C4-2B (cell line): ENCODE results near the gene CLDN3.

ENCODE experiments used
- ZFX ChIP-seq: fragments of 450-650 bp; IDR thresholded peaks from 2 replicates; pipeline ENCODE4 v1.6.1; 2017
- TF ChIP-seq, protein P1 (sequence below): fragments of 450-650 bp; conservative IDR thresholded peaks from 2 replicates; pipeline ENCODE4 v1.5.1; 2017; ENCODE audit warnings: mild to moderate bottlenecking

DNA sequence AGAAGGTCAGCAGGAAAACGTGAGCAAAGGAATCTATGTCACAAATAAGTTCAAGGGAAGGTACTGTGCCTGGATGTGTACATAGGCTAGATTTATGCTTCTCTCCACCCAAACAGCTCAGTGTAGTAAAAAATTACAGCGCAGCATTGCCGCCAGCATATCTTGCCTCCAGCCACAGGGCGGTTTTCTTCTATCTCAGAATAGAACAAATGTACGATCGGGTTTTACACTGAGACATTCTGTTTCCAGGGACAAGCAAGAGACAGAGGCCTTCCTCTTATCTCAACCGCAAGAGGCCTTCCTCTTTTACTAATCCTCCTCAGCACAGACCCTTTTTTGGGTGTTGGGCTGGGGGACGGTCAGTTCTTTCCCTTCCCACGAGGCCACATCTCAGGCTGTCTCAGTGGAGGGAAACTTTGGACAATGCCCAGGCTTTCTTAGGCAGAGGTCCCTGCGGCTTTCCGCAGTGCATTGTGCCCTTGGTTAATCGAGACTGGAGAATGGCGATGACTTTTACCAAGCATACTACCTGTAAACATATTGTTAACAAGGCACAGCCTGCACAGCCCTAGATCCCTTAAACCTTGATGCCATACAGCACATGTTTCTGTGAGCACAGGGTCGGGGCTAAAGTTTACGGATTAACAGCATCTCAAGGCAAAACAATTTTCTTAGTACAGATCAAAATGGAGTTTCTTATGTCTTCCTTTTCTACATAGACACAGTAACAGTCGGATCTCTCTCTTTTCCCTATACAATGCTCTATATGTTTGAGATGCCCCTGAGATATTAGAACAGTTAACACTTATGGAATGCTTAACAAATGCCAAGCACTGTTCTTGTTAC lies 19.9 kb downstream of the CLDN3 start:
- TF ChIP-seq, protein P1, sequence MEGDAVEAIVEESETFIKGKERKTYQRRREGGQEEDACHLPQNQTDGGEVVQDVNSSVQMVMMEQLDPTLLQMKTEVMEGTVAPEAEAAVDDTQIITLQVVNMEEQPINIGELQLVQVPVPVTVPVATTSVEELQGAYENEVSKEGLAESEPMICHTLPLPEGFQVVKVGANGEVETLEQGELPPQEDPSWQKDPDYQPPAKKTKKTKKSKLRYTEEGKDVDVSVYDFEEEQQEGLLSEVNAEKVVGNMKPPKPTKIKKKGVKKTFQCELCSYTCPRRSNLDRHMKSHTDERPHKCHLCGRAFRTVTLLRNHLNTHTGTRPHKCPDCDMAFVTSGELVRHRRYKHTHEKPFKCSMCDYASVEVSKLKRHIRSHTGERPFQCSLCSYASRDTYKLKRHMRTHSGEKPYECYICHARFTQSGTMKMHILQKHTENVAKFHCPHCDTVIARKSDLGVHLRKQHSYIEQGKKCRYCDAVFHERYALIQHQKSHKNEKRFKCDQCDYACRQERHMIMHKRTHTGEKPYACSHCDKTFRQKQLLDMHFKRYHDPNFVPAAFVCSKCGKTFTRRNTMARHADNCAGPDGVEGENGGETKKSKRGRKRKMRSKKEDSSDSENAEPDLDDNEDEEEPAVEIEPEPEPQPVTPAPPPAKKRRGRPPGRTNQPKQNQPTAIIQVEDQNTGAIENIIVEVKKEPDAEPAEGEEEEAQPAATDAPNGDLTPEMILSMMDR: no peak
- TF ChIP-seq ZFX: no peak
